Thyroid gland (tissue), 4 donors: ENCODE data around the gene STK38.

ENCODE experiments used
- CTCF ChIP-seq, 6 experiments: fragments of 200-600 bp in 3 of 6; fragments of 450-650 bp in 3 of 6; sonication (generic) in 3 of 6; IDR thresholded peaks; one replicate each; pipeline ENCODE4 v1.5.1; 2016 to 2019; ENCODE audit warnings: antibody characterized with exemption in 6 of 6, mild to moderate bottlenecking in 2 of 6, inconsistent platforms in 1 of 6, moderate library complexity in 1 of 6
- POLR2A ChIP-seq, 2 donors: fragments of 450-650 bp; IDR thresholded peaks; one replicate each; pipeline ENCODE4 v1.6.1; 2017; ENCODE audit warnings: antibody characterized with exemption in 2 of 2, mild to moderate bottlenecking in 2 of 2, moderate library complexity in 1 of 2

GRCh38 chr6:36515844-36516243, 31.4 kb downstream of the STK38 start:
- TF ChIP-seq CTCF (IDR thresholded peaks at IDR 0.05) (no peak), POLR2A (IDR thresholded peaks at IDR 0.05) (no peak)
